ENCODE data around the gene BEGAIN.

BEGAIN gene

DNA sequence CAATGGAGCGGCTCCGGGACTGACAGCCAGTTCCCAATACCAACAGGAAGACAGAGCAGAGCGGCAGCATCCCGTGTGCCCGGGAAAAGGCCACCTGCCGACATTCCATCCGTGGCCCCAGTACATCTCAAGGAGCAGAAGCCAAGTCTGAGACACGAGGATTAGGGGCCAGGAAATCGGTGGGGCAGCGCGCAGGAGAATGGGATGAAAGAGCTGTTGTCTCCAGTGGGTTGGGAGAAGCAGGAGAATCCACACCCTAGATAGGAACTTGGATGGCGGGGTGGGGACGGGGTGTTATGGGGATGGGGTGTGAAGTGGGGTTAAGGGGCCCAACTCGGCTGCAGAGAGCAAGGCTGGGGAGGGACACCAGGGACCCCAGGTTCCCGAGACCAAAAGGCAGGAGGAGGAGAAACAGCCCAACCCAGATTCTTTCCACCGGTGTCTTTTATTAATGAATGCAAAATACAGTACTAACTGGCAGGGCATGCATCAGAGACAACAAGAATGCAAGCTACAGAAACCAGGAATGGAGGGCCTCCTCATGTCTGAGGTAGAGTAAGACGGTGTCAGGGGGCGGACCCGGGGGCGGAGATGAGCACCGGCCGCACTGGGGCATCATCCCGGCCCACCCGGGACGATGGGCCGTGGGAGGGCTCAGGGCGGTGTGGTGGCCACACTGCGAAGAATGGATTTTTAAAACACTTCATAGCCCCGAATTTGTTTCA, 50.3 kb downstream of the BEGAIN start:
- no peak for DNase-seq (ENCODE audit: low read depth)

DNA sequence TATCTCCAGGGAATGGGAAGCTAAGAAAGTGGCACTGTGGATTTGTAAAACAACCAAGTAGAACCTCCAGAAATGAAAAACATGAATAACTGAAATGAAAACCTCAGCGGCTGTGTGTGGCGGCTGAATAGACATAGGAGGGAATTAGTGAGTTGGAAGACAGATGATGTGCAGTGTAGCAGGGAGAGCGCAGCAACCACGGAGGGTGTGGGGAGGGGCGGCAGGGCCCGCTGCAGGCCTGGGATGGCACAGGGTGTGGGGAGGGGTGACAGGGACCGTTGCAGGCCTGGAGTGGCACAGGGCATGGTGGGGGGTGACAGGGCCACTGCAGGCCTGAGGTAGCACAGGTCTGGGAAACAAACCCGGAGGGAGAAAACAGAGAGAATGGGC, 51.1 kb downstream of the BEGAIN start:
- no peak for DNase-seq (ENCODE audit: low read depth)

DNA sequence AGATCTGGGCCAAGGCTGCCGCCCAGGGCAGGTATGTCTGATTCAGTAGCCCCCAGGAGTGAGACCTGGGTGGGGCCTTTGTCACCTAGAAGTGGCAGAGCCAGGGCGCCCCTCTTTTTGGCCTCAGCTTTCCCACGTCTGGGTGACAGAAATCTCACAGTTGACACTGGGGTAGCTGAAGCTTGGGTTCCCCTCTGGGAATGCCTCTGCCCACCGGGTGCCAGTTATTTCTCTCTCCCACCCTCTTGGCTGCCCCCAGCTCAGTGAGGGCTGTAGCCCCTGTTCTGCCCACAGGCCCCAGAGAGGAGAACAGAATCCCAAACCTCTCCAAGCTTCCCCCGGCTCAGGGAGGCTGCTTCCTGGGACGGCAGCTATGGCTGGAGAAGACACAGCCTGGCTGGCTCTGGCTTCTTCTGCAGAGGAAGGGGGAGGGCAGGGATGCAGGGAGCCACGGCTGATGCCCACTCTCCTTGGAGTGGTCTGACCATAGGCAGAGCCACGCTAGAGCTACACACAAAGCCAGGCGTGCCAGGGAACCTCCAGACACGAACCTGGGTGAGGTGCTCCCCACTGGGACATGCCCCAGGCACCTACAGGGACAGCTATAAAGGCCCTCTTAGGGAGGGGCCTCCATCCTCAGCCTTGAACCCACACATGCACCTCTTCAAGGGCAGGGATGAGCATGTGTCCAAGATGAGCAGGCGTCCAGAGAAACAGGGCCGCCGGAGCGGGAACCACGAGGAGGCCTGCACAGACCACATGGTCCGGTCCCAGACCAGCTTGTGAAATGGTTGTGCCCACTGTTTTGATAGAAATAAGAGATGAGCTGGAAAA, 51.7 kb downstream of the BEGAIN start:
- DNase-seq (ENCODE audit: low read depth), result no peak

DNA sequence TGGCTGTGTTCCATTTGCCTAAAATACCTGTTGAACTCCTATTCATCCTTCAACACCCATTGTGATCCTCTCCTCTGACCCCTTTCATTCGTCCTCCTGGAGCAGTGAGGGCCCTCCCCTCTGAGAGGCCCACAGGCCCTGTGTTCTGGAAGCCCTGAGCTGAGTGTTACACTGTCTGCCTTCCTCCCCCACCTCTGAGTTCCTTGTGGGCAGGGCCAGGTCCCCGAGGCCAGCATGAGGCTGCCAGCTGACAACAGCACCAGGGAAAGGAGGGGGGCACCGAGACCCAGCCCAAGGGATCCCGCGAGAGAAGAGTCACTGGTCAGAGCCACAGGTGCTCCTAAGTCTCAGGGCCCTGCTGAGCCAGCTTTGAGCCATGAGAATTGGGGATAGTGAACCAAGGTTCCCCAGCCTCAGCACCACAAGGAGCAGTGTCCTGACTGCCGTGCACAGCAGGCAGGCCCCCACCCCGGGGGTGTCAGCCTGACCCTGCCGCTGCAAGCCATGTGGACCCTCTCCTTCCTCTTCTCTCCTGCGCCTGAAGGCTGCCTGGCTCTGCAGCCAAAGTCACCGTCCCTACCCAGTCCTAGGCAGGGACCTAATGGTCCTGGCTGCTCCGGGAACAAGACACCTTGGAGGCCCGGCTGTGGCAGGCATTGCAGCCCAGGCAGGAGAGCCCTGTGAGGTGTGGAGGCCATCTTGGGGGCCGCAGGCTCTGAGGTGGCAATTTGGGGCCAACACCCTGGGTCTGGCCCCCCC, 52.5 kb downstream of the BEGAIN start:
- DNase-seq (ENCODE audit: low read depth), result no peak

DNA sequence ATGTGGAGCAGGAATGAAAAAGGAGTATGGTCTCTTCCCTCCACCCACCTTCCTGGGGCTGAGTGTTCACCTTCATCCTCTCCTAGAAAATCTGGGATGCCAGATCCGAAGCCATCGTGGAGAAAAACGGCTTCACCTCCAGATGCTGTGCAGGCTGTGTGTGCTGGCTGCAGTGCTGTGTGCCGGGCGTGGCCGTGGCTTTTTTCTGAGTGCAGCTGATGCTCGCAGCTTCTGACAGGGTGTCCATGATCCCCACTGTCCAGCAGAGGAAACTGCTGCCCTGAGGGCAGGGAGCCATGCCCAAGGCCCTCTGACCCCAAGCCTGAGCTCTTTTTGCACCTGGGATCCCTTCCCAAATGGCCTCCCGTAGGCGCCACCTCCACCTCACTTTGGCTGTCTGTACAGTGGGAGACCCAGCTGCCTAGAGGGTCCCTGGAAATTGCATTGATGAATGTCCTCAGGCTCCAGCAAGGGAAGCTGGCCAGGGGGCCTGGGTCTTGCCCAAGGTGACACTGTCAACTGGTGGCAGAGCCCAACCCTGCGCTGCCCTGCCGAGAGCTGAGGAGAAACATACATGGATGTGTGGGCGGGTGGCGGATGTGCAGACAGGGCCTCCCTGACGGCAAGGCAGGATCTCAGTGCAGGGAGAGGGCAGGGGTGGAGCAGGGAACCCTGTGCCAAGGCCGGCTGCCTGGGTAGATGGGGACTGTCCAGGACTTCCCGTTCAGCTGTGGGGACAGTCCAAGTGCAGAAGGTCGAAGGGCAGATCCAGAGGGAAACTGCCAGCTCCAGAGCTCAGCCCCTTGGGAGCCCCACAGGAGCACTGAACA, 53.3 kb downstream of the BEGAIN start:
- no peak for DNase-seq (ENCODE audit: low read depth)

DNA sequence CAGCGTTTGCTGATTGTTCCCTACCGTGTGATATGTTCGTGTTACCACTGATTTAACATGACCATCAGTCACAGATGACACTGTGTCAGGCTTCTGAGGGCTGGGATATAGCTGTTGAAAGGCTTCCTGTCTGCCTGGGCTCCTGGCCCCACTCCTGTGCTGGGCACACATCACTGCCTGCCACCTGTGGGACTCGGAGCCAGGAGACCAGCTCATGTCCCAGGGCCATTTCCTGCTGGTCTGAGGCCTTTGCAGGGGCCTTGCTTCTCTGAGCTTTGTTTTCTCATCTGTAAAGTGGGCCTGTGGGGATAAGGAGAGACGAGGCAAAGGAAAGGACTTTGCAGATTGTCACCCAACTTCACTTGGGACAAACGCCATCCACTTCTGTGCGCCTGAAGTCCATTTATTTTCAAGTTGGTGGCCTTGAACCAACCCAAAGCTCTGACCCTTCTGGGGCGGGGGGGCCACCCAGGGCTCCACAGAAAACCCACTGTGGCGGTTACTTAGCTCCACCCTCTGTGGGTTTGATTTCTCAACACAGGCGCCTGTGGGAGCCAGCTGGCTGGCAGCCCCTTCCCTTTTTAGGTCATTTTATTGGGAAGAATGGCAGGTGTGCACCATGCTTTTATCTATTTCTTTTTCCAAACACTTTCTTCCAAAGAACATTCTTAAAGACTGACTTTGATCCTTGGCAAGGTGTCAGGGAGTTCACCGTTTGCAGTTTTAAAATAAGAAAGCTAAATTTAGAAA, 54.1 kb downstream of the BEGAIN start:
- no peak for DNase-seq (ENCODE audit: low read depth)

DNA sequence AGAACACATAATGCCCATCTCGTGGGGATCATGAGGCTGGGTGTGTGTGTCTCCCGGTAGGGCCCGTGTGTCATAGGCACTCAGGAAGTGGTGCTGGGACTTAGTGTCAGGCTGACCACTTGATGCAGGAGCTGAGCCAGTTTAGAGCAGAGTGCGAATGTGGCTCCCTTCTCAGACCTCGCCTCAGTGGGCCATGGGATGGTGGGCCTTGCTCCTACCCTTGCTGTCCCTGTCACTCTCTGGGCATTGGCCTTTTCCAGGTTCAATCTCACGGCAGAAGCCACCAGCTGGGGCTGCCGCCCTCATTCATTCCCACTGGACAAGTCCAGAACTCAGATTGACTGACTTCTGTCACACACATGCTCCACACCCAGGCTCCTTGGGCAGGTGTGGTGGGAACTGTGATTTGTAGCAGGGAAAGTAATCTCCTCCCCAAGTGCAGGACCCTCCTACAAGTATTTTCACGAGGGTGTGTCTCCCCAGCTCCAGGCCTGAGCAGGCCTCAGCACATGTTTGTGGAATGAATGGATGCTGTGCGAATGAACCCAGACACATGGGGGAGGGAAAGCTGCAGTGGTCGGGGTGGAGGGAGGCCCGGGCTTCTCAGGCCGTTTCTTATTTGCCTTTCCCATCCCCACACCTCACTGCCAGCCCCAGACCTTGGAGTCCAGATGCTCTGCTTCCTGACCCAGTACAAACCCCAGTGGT, 54.9 kb downstream of the BEGAIN start:
- DNase-seq (ENCODE audit: low read depth), result no peak

DNA sequence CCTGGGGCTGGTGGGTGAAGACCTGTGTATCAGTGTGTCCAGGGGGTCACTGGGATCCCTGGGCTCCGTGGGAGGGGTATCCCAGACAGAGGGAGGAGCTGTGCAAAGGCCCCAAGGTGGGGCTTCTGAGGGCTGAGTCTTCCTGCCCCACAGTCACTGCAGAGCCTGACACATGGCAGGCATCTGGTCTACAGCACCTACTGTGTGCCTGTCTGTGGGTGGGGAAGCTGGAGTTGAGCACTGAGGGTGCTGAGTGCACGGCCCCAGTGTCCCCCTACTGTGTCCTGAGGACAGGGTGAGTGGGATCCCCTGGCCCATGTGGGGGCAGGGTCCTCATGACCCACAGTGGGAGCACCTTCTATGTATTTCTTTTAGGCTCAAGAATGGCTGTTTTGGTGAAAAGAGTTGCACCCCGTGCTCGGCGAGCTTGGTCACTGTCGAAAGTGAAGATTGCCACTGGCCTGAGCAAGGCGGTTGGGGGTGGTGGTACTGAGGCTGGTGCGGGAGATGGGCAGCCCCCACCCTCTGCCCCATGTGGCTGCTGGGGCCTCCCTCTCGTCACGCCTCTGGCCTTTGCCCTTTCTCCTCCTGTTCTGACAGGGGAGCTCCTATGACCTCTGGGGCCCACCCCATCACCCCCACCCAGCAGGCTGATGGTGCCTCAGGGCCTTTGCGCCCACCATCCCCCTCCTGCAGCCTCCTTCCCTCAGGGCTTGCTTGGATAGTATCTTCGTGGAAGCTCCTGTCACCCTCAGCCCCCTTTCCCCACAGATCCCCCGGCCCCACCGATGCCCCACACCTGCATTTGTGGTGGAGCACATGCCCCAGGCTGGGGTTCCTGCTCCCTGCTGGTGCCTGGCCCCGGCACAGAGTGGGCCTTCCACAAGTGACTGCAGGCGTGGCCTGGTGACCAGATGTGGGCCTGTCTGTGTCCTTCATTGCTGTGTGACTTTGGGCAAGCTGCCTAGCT, 55.8 kb downstream of the BEGAIN start:
- no peak for DNase-seq (ENCODE audit: low read depth)

DNA sequence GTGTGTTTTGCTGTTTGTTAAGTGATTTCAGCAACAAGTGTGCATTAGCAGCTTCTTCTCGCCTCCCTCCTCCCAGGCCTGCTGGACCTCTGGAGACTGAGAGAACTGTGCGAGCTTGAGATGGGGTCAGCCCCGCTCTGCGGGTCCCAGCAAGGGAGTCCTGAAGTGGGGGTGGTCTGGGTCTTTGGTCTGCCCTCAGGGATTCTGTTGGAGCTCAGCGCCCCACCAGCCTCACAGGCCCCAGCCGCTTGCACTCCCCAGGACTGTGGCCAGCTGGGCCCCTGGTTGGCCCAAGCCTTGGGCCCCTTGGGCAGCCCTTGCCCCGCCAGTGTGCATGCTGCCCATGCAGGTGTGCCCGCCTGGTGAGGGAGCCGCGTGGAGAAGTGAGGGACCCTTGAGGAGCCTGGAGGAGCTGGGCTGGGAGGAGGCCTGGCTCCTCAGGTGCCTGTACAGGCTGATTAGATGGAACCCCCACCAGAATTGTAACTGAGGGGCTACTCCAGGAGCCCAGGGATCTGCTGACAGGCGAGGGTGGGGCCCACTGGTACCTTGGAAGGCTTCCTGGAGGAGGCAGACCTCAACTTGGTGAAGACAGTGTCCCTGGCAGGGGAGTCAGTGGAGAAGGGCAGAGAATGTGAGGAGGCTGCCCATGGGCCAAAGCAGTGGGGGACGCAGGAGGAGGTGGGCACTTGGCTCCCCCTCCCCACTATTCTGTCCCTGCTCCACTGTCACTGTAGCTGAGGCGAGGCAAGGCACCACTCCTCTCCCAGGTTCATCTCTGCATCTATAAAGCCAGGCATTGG, 56.7 kb downstream of the BEGAIN start:
- DNase-seq (ENCODE audit: low read depth), result no peak

DNA sequence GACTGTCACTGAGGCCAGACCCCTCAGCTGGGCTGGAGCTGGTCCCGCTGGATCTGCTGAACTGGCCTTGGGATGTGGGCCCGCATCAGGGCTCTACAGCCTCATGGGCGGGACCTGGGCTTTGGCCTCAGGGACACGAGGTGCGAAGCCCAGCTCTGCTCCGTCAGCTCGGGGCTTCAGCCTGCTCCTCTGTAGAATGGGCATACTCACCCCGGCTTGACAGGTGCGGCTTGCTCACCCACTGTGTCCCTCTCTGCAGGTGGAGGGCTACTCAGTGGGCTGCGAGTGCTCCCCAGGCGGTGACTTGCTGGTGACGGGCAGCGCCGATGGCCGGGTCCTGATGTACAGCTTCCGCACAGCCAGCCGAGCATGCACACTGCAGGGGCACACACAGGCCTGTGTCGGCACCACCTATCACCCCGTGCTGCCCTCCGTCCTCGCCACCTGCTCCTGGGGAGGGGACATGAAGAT, 57.6 kb downstream of the BEGAIN start:
- DNase-seq (ENCODE audit: low read depth), result no peak

DNA sequence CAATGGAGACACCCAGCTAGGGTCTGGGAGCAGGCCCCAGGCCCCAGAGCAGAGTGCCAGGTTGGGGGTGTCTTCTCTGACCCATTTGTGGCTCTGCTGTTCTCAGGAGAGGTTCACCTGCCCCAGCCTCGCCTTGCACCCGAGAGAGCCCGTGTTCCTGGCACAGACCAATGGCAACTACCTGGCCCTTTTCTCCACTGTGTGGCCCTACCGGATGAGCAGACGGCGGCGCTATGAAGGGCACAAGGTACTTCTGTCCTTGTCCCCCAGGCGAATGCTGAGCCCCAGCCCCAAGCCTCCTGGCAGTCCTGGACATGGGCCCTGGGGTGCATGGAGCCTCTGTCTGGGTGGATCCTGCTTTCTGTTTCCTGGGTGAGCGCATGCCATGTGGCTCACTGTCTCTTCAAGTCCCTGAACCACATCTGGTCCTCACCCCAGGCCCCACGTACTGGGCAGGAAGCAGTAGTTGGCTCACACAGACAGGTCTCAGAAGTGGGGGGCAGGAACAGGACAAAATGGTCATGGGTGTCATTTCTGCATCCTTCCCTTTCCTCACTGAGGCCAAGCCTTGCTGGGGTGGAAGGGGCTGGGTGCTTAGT, 58.2 kb downstream of the BEGAIN start:
- no peak for DNase-seq (ENCODE audit: low read depth)

DNA sequence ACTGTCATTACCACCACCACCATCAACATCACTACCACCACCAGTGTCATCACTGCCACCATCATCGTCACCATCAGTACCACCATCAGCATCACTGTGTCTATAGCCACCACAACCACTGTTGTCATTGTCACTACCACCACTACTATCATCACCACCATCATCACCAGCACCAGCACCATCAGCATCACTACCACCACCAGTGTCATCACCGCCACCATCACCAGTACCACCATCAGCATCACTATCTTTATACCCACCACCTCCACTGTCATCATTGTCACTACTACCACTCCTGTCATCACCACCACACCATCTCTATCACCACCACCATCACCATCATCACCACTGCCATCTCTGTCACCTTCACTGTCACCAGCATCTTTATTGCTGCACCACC, 60.6 kb downstream of the BEGAIN start:
- no peak for DNase-seq (ENCODE audit: low read depth)

DNA sequence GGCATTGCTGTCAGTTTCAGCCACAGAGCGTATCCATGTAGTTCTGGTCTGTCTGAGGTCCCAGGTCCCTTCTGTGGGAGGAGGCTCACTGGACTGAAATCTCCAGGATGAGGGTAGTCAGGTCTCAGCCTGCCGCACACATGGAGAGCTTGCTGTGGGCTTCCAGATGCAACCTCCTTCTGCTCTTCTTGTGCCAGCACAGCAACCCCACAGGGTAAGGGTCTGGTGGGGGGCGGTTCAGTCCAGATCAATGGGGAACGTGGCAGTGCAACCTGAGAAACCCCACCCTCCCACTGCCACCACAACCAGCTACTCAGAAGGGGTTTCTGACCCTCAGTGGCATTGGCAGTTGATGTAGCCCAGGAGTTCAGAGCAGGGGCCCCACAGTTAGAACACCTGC, 61.2 kb downstream of the BEGAIN start:
- DNase-seq (ENCODE audit: low read depth), result no peak

DNA sequence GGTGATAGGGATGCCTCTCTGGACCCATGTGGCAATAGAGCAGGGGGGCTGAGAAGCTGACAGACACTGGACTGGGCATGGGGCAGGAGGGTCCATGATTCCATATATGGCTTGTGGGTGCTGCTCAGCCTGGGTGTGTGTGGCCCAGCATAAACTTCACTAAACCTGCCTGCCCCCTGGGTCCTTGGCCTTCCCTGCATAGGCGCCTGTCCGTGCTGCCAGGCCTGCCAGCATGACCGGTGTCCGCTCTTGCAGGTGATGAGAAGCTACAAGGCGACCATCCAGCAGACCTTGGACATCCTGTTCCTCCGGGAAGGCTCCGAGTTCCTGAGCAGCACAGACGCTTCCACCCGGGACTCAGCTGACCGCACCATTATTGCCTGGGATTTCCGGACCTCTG, 61.6 kb downstream of the BEGAIN start:
- no peak for DNase-seq (ENCODE audit: low read depth)

DNA sequence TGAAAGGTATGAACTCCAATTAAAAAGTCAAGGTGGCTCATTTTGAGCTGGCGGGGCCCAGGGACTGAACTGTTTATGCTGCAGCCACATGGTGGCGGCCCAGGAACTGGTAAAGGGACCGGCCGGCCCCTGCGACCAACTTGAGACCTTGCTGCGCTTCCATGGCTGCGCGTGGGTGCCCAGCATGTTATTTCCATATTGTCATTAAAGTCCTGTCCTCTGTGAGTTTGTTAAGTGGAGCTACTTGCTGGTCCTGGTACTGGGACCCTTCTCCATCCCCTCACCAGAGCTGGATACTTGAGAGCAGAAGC, 62.3 kb downstream of the BEGAIN start:
- no peak for DNase-seq (ENCODE audit: low read depth)

DNA sequence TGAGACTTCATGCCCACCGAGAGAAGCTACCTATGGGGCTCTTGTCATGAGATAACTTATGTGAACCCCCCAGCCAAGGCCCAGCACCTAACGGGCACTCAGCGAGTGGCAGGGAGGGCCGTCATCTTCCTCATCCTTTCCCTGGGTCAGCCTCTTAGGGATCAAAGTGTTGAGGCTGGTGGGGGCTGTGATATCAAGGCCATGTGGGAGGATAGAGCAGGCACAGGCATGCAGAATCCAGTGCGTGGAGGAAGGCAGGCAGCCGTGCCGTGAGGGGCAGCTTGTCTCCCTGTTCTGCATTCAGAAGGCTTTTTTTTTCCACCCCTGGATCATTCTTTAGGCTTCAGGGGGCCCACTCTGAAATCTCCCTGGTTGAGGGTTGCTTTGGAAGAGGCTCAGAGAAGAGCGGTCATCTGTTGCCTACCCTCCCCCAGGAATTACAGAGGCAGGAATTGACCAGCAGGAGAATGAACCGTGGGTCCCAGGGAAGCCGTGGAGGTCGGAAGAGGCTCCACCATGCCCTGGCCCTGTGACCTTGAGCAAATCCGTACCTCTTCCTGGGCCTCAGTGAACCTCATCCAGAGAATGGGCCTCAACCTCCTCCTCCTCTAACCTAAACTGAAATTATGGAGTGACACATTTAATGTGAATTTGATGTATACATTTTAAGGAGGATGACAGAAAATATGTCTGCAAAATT, 62.8 kb downstream of the BEGAIN start:
- no peak for DNase-seq (ENCODE audit: low read depth)

DNA sequence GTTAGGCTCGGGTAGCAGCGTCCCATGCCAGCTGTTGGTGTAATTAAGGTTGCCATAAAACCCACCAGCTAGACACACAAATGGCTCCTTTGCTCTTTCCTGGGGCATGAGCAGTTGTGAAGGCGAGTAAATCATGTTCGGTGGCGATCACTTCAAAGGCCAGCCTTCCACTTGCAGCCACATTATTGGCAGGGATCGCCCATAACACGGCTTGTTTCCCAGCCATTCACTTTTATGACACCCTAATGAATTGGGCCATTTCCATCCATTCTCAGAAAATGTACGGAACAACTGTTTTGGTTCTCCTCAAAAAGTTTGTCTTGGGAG, 63.4 kb downstream of the BEGAIN start:
- DNase-seq (ENCODE audit: low read depth), result no peak

Data from stimulated activated CD8-positive, alpha-beta memory T cell treated with anti-CD3 and anti-CD28 coated beads, Interleukin-12 subunit alpha, Interleukin-12 subunit beta, amount 100 ng/mL, for 1 hour (primary cell).